ENCODE results near the gene KRTAP1-5. TPM values are rescaled to one million over a fixed set of nuclear protein-coding genes. Genes with fewer than 3 reads are reported as not detected.
A peak's percentile ranks its signal among the peaks of the same experiment; 100 is the strongest.
"Not testable (repeated sequence)": the region's sequence is repeated elsewhere in the genome, so short reads cannot be mapped to it uniquely, and the experiment has no call there.

Gene KRTAP1-5
- total RNA-seq, 1 donor from 2014 or later = not detected

DNA sequence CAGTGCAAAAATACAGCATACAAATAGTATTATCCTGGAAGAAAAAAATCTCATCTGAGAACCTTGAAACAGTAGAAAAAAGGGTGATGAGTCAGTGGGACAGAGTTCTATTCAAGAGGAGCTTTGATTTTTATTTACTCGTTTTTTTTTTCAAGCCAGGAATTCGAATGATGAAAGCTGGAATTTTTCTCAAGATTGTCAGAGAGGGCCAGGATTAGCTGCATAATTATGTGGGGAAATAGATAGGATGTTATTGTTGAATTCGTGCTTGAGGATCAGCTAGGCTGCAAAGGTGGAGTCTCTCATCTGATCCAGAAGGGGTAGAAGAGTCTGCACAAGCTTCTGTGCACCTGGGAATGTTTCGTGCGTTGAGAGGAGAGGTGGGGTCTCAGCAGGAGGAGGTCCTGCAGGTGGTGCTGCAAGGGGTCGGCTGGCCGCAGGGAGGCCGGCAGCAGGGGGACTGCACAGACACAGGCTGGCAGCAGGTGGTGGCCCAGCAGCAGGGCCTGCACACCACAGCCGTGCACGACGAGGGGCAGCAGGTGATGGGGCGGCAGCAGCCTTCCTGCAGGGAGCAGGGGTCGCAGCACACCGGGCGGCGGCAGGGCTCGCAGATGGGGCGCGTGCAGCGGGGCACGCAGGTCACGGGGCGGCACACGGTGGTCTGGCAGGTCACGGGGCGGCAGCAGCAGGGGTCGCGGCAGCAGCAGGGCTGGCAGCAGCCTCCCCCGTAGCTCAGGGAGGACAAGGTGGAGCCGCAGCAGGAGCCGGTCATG, 32.5 kb upstream of the KRTAP1-5 start:
- intact Hi-C loops (cut with micrococcal nuclease); H3K9me3 Mint-ChIP-seq; DNase-seq; H3K4me3 Mint-ChIP-seq; H3K27ac Mint-ChIP-seq; H3K36me3 Mint-ChIP-seq (ENCODE audit: low read depth); H3K4me1 Mint-ChIP-seq: not testable (repeated sequence)
- peaks cover 23% of the 10 kb centered on the region for H3K27me3 Mint-ChIP-seq

DNA sequence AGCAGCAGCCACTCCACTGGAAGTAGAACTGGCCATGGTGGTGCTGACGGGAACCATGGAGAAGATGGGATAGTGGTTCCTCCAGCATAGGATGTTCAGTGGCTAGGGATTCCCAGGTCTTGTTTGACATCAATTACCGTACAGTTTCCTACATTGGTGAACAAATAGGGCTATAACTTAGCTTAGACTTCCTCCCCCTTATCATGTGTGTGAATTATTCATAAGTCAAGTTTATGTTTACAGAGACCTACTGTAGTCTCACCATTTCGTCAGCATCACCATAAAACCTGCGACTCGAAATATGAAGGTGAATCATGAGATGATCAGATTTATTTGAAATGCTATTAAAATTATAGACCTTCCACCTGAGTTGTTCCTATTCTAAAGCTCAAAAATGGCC, 31.7 kb upstream of the KRTAP1-5 start:
- H3K4me3 Mint-ChIP-seq = no peak overlapping the region
- H3K27me3 Mint-ChIP-seq = peaks cover 23% of the 10 kb centered on the region
- H3K27ac Mint-ChIP-seq = no peak overlapping the region
- H3K36me3 Mint-ChIP-seq (ENCODE audit: low read depth) = no peaks in the 10 kb centered on the region
- no peaks in the 10 kb centered on the region for H3K9me3 Mint-ChIP-seq
- no peak for DNase-seq
- H3K4me1 Mint-ChIP-seq = no peaks in the 10 kb centered on the region
- intact Hi-C loops (cut with micrococcal nuclease) = no loop called here

DNA sequence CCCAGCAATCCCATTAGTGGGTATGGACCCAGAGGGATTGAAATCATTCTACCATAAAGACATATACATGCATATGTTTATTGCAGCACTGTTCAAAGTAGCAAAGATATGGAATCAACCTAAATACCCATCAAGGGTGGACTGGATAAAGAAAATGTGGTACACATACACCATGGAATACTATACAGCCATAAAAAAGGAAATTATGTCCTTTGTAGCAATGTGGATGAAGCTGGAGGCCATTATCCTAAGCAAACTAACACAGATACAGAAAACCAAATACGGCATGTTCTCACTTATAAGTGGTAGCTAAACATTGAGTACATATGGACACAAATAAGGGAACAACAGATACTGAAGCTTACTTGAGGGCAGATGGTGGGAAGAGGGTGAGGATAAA, 30.5 kb upstream of the KRTAP1-5 start:
- intact Hi-C loops (cut with micrococcal nuclease) = no loop called here
- H3K36me3 Mint-ChIP-seq (ENCODE audit: low read depth) = no peaks in the 10 kb centered on the region
- peak; percentile 3 for DNase-seq
- no peaks in the 10 kb centered on the region for H3K9me3 Mint-ChIP-seq
- no peak overlapping the region for H3K4me3 Mint-ChIP-seq
- peaks cover 28% of the 10 kb centered on the region for H3K27me3 Mint-ChIP-seq
- H3K27ac Mint-ChIP-seq = no peak overlapping the region
- no peaks in the 10 kb centered on the region for H3K4me1 Mint-ChIP-seq

DNA sequence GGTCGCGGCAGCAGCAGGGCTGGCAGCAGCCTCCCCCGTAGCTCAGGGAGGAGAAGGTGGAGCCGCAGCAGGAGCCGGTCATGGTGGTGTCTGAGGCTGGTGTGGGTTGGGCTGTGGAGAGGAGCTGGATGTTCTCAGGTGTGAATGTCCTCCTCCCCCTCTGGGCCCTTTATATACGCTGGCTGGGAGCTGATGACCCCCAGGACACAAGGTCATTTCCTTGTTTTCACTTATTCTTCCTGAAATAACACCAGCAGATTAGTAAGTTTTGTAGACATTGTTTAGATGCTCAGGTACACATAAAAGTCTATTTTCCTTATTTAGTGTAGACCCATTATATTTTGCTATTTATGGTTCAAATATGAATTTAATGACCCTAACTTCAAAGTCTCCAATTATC, 28.1 kb upstream of the KRTAP1-5 start, which contains the start of gene KRTAP2-2:
Gene KRTAP2-2, minus strand, starts transcription at position 101 of the 400 bp plus-strand sequence. Its CDS starts 19 bp downstream, at position 82.
- intact Hi-C loops (cut with micrococcal nuclease); DNase-seq; H3K27ac Mint-ChIP-seq; H3K9me3 Mint-ChIP-seq; H3K4me3 Mint-ChIP-seq; H3K36me3 Mint-ChIP-seq (ENCODE audit: low read depth); H3K4me1 Mint-ChIP-seq: not testable (repeated sequence)
- H3K27me3 Mint-ChIP-seq = peaks cover 22% of the 10 kb centered on the region

DNA sequence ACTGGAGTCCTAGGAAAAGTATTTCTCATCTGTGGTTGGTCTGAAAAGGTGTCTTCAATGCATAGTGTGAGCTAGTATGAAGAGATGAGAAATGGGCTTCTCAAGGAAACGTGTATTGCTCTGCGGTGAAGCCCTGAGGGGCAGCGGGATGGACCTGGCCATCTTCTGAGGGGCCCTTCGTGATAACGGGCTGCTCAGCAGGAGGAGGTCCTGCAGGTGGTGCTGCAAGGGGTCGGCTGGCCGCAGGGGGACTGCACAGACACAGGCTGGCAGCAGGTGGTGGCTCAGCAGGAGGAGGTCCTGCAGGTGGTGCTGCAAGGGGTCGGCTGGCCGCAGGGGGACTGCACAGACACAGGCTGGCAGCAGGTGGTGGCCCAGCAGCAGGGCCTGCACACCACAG, 27.5 kb upstream of the KRTAP1-5 start:
- intact Hi-C loops (cut with micrococcal nuclease); DNase-seq; H3K4me3 Mint-ChIP-seq; H3K9me3 Mint-ChIP-seq; H3K27ac Mint-ChIP-seq; H3K36me3 Mint-ChIP-seq (ENCODE audit: low read depth); H3K4me1 Mint-ChIP-seq: not testable (repeated sequence)
- H3K27me3 Mint-ChIP-seq = peaks cover 21% of the 10 kb centered on the region

DNA sequence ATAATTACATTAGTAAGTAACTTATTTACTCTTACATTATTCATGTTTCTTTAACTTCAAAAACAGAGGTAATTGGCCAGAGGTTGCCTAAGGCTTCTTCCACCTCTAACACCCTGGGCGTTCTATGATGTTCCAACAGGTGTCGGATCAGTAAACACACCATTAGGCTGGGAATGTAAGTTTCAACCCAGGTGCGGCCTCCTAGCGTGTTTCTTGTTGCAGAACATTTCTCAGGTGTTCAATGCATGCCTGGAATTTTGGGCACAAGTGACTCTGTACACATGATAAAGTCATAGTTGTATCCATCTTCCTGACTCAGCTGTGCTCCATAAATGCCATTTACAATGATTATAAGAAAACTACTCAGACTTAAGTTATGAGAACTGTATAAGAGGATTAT, 27.0 kb upstream of the KRTAP1-5 start:
- no peaks in the 10 kb centered on the region for H3K36me3 Mint-ChIP-seq (ENCODE audit: low read depth)
- H3K27ac Mint-ChIP-seq = no peak overlapping the region
- H3K27me3 Mint-ChIP-seq = peaks cover 18% of the 10 kb centered on the region
- H3K9me3 Mint-ChIP-seq = no peaks in the 10 kb centered on the region
- no peaks in the 10 kb centered on the region for H3K4me1 Mint-ChIP-seq
- no peak for DNase-seq
- intact Hi-C loops (cut with micrococcal nuclease) = no loop called here
- H3K4me3 Mint-ChIP-seq = no peak overlapping the region

DNA sequence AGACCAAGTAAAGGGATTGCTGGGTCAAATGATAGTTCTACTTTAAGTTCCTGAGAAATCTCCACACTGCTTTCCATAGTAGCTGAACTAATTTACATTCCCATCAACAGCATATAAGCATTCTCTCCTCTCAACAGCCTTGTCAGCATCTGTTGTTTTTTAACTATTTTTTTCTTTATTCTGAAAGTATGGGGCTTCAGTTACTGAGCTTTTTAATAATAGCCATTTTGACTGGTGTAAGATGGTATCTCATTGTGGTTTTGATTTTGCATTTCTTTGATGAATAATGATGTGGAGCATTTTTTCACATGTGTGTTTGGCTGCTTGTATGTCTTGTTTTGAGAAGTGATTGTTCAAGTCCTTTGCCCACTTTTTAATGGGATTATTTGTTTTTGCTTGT, 25.6 kb upstream of the KRTAP1-5 start:
- intact Hi-C loops (cut with micrococcal nuclease) = no loop called here
- H3K27ac Mint-ChIP-seq = no peak overlapping the region
- peaks cover 24% of the 10 kb centered on the region for H3K27me3 Mint-ChIP-seq
- no peaks in the 10 kb centered on the region for H3K9me3 Mint-ChIP-seq
- H3K4me3 Mint-ChIP-seq = no peak overlapping the region
- H3K36me3 Mint-ChIP-seq (ENCODE audit: low read depth) = no peaks in the 10 kb centered on the region
- H3K4me1 Mint-ChIP-seq = no peaks in the 10 kb centered on the region
- no peak for DNase-seq

DNA sequence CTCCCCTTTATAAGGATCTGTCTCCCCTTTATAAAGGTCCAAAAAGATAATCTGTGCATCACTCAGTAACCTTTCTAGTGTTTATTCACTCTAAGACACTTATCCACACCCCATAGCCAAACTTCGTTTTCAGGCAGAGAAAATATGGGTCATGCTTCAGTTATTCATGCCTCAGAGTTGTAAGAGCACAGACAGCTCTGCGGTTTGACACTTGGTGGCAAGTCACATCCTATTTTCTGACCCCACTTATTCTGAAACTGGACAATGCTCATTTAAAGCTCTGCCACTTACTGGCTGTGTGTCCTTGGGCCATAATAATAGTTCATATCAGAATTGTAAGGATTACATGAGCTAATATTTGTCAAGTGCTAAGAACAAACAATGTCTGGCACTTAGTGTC, 22.1 kb upstream of the KRTAP1-5 start:
- DNase-seq = no peak
- intact Hi-C loops (cut with micrococcal nuclease) = no loop called here
- Mint-ChIP-seq H3K36me3 (ENCODE audit: low read depth) (no peaks in the 10 kb centered on the region), H3K4me1 (no peaks in the 10 kb centered on the region), H3K4me3 (no peak overlapping the region), H3K9me3 (no peaks in the 10 kb centered on the region), H3K27ac (no peak overlapping the region), H3K27me3 (peaks cover 25% of the 10 kb centered on the region)

DNA sequence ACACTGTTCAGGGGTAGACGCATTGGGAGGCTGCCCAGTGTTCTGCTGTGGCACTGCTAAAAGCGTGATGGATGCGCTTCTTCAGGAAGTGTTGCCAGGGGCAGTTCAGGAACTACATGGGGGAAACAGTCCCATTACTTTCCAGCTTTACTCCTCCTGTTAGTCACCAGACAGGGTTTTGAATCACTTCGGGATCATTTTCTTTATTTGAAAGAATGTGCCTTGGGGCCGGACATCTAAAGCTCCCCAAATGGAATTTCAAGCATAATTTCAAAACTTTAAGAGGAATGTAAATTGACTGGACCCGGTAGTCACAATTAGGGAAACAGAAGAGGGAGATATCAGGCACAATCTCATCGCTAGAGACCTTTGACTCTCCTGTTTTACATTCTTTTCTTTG, 21.4 kb upstream of the KRTAP1-5 start:
- H3K4me1 Mint-ChIP-seq = no peaks in the 10 kb centered on the region
- no peak overlapping the region for H3K4me3 Mint-ChIP-seq
- intact Hi-C loops (cut with micrococcal nuclease) = no loop called here

DNA sequence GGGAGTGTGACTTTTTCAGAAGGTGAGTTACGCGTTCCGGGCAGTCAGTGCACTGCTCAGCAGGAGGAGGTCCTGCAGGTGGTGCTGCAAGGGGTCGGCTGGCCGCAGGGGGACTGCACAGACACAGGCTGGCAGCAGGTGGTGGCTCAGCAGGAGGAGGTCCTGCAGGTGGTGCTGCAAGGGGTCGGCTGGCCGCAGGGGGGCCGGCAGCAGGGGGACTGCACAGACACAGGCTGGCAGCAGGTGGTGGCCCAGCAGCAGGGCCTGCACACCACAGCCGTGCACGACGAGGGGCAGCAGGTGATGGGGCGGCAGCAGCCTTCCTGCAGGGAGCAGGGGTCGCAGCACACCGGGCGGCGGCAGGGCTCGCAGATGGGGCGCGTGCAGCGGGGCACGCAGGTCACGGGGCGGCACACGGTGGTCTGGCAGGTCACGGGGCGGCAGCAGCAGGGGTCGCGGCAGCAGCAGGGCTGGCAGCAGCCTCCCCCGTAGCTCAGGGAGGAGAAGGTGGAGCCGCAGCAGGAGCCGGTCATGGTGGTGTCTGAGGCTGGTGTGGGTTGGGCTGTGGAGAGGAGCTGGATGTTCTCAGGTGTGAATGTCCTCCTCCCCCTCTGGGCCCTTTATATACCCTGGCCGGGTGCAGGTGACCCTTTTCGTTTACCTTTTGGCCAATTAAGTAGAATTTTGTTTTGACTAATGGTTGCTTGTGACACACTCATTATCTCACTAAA, 19.9 kb upstream of the KRTAP1-5 start, which contains the start of gene KRTAP2-1:
Gene KRTAP2-1, minus strand, starts transcription at position 582 of the 731 bp plus-strand sequence. Its CDS starts 49 bp downstream, at position 533.
- H3K9me3 Mint-ChIP-seq; intact Hi-C loops (cut with micrococcal nuclease); H3K36me3 Mint-ChIP-seq (ENCODE audit: low read depth); H3K27ac Mint-ChIP-seq; H3K4me3 Mint-ChIP-seq; DNase-seq; H3K4me1 Mint-ChIP-seq: not testable (repeated sequence)
- H3K27me3 Mint-ChIP-seq = peaks cover 19% of the 10 kb centered on the region

More for the DNA sequence above, 21.4 kb upstream of the KRTAP1-5 start:
- DNase-seq = no peak
- Mint-ChIP-seq H3K27me3 (peaks cover 23% of the 10 kb centered on the region), H3K36me3 (ENCODE audit: low read depth) (no peaks in the 10 kb centered on the region), H3K27ac (no peak overlapping the region), H3K9me3 (no peaks in the 10 kb centered on the region)

DNA sequence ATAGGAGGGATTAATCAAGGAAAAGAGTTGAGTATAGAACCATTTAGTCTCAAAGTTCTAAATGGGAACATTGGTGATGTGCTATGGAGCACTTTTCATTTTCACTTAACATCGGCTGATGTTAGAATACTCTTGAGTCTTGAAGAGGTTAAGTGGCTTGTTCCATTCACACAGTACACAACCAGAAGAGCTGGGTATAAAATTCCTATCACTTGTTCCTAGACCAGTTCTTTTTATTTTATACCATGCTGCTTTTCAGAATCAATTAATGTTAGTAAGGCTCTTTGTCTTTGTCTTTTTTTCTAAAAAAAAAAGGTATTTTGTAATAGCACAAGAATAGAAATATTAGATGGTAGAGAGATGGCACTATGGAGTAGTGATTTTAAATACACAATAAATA, 15.9 kb upstream of the KRTAP1-5 start:
- Mint-ChIP-seq H3K27me3 (peaks cover 13% of the 10 kb centered on the region), H3K4me1 (no peaks in the 10 kb centered on the region), H3K9me3 (no peaks in the 10 kb centered on the region), H3K4me3 (no peak overlapping the region), H3K36me3 (ENCODE audit: low read depth) (no peaks in the 10 kb centered on the region), H3K27ac (no peak overlapping the region)
- DNase-seq = no peak
- intact Hi-C loops (cut with micrococcal nuclease) = no loop called here

DNA sequence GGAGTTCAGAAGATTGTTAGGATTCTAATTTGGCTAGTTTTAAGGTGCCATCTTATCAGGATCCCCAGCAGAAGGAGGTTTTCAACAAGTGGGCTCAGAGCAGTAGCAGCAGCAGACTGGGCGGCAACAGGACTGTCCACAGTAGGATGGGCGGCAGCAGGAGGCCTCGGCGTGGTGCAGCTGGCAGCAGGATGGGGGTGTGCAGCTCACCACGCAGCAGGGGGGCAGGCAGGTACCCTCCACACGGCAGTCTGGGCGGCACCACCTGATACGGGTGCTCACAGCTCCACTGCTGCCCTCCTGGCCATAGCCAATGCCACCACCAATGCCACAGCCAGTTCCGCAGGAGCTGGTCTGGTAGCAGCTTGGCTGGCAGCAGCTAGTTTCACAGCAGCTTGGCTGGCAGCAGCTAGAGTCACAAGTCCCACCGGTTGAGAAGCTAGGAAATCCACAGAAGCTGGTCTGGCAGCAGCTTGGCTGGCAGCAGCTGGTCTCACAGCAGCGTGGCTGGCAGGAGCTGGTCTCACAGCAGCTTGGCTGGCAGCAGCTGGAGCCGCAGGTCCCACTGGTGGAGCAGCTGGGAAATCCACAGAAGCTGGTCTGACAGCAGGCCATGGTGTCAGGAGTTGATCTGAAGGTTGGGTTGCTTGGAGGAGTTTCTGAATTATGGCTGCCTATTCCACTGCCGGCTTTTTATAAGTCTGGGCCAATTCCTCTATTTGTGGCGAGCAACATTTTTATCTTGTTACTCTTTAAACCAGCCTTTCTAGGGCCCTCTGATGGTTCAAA, 14.0 kb upstream of the KRTAP1-5 start, which contains the start of gene KRTAP1-1:
Gene KRTAP1-1, minus strand, starts transcription at position 668 of the 789 bp plus-strand sequence. Its CDS starts 53 bp downstream, at position 615.
- H3K4me3 Mint-ChIP-seq = not testable (repeated sequence)

DNA sequence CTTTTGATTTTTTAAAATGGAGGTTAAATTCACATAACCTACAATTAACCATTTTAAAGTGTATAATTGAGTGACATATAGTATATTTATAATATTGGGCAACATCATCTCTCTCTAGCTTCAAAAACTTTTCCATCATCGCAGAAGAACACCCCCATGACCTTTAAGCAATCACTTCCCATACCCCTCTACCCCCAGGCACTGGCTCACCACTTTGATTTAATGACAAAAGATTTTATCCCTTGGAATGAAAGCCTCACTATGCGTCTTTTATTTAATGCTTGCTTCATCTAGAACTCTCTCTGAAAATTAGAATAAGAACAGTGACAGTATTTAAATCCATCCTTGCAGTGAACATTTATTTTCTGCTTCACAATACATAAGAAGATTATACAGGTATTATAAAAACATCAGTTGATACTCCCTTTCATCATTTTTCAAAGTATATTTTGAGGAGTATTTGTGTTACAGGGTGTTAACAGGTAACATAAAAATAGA, 10.9 kb upstream of the KRTAP1-5 start:
- Mint-ChIP-seq H3K27me3 (peaks cover 10% of the 10 kb centered on the region), H3K27ac (no peak overlapping the region), H3K4me3 (no peak overlapping the region), H3K36me3 (ENCODE audit: low read depth) (no peaks in the 10 kb centered on the region), H3K9me3 (no peaks in the 10 kb centered on the region), H3K4me1 (no peaks in the 10 kb centered on the region)
- intact Hi-C loops (cut with micrococcal nuclease) = no loop called here
- no peak for DNase-seq

More for the DNA sequence above, 14.0 kb upstream of the KRTAP1-5 start, which contains the start of gene KRTAP1-1:
- DNase-seq; H3K9me3 Mint-ChIP-seq; H3K36me3 Mint-ChIP-seq (ENCODE audit: low read depth); H3K27me3 Mint-ChIP-seq; intact Hi-C loops (cut with micrococcal nuclease); H3K4me1 Mint-ChIP-seq; H3K27ac Mint-ChIP-seq: not testable (repeated sequence)

Measured in activated CD4-positive, alpha-beta T cell treated with anti-CD3 and anti-CD28 coated beads, Interleukin-2, amount 10 ng/mL, durations not matched to agents 24 days and 14 days (primary cell).